ENCODE measurements around the gene XK.

XK gene

GRCh38 chrX:37651921-37652452 is 33.6 kb upstream of the XK start:
- no peak for TF ChIP-seq ZFX (IDR thresholded peaks at IDR 0.05; ENCODE audit: borderline replicate concordance)
- TF ChIP-seq, protein P1, sequence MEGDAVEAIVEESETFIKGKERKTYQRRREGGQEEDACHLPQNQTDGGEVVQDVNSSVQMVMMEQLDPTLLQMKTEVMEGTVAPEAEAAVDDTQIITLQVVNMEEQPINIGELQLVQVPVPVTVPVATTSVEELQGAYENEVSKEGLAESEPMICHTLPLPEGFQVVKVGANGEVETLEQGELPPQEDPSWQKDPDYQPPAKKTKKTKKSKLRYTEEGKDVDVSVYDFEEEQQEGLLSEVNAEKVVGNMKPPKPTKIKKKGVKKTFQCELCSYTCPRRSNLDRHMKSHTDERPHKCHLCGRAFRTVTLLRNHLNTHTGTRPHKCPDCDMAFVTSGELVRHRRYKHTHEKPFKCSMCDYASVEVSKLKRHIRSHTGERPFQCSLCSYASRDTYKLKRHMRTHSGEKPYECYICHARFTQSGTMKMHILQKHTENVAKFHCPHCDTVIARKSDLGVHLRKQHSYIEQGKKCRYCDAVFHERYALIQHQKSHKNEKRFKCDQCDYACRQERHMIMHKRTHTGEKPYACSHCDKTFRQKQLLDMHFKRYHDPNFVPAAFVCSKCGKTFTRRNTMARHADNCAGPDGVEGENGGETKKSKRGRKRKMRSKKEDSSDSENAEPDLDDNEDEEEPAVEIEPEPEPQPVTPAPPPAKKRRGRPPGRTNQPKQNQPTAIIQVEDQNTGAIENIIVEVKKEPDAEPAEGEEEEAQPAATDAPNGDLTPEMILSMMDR (IDR thresholded peaks at IDR 0.05), result no peak

DNA sequence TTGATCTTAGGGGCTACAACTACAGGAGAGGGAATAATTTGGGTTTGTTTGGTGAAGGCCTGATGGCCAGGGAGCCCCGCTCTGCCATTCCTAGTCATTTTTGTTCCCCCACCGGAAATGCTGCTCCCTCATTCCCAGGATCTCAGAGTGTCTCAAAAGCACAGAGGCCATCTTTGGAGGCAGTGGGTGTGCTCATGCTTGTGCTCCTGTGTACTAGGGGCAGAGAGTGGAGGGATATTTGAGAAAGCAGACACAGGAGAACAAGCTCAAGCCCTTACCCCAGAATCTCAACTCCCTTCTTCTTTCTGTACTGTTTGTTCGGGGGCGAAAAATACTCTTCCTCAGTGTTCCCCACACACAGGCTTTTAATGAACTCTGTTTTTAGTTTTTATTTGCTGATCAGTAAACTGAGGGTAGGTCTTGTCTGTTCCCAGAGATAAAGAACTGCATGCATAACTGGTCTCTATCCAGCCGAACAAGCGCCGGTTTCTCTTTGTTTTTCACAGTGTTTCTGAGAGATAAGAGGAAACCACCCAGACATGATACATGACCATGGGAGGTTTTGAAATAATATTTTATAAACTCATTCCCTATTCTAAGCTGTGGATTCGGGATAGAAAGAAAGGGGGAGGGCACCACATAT is 32.9 kb upstream of the XK start:
- H3K27ac ChIP-seq, result no peak overlapping the region
- no peak for TF ChIP-seq ZFX (IDR thresholded peaks at IDR 0.05; ENCODE audit: borderline replicate concordance)
- TF ChIP-seq, protein P1 (IDR thresholded peaks at IDR 0.05), result no peak

More at GRCh38 chrX:37651921-37652452, 33.6 kb upstream of the XK start:
- H3K27ac ChIP-seq, result no peak overlapping the region

DNA sequence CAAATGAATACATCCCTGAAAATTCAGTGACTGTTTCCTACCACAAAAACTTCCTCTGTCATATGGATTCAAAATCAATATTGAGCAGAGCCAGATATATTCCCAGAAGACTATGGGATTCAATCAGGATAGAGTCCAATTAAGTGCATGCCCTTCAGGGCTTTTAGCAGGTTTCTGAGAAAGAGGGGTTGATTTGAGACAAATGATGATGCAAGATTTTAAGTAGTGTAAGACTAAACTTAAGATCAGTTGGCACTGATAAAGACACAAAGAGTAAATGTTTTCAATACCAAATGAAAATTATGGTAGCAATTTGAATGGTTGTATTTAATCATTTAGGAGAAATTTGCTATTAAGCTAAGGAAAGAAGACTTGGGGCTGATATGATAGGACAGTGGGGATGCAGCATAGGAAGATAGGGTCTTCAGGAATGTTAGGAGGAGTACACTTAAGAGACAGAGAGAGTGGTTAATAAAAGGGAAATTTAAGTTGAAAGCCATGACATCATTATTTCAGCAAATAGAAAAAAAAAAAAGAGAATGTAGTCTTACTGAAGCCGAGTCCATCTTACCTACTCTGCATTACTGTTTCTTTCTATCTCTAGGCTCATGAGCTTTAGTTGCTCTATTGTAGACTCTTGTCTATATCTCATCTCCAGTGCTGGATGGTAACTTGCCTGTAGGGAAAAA is 32.0 kb upstream of the XK start:
- H3K27ac ChIP-seq, result no peak overlapping the region
- TF ChIP-seq ZFX (IDR thresholded peaks at IDR 0.05; ENCODE audit: borderline replicate concordance), result no peak
- TF ChIP-seq, protein P1 (IDR thresholded peaks at IDR 0.05), result no peak

DNA sequence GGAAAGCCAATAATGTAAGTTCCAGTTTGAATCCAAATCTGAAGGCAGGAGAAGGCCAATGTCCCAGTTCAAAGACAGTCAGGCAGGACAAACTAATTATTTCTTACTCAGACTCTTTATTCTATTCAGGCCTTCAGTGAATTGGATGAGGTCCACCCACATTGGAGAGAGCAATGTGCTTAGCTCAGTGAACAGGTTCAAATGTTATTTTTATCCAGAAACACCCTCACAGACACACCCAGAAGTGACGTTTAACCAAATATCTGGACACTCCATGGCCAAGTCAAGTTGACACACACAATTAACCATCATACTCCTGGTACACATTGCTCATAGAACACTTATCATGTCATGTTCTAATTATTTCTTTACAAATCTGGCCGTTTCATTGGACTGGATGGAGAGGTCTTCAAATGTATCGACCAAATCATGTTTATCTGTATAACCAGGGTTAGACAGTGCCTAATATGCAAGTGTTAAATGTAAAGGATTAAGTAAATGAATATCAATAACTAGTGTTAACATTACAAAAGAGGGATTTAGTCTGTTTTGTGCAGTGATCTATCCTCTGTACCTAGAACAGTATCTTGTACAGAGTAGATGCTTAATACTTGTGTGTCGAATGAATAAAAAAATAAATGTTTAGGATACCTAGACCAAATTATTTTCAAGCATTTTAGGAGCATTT is 27.1 kb upstream of the XK start:
- TF ChIP-seq, protein P1 (IDR thresholded peaks at IDR 0.05), result no peak
- TF ChIP-seq ZFX (IDR thresholded peaks at IDR 0.05; ENCODE audit: borderline replicate concordance), result no peak
- H3K27ac ChIP-seq, result no peak overlapping the region

GRCh38 chrX:37659047-37659446 is 26.5 kb upstream of the XK start:
- no peak for TF ChIP-seq ZFX (IDR thresholded peaks at IDR 0.05; ENCODE audit: borderline replicate concordance)
- TF ChIP-seq, protein P1 (IDR thresholded peaks at IDR 0.05), result no peak

GRCh38 chrX:37662181-37662580 is 23.4 kb upstream of the XK start:
- no peak overlapping the region for H3K27ac ChIP-seq
- no peak for TF ChIP-seq ZFX (IDR thresholded peaks at IDR 0.05; ENCODE audit: borderline replicate concordance)
- TF ChIP-seq, protein P1 (IDR thresholded peaks at IDR 0.05), result no peak

More at GRCh38 chrX:37659047-37659446, 26.5 kb upstream of the XK start:
- H3K27ac ChIP-seq, result no peak overlapping the region
